Measurements from ENCODE around the gene SMIM1. TPM values are rescaled to one million over a fixed set of nuclear protein-coding genes. Genes with fewer than 3 reads are reported as not detected.

The SMIM1 gene
- total and polyA plus RNA-seq, 2 of the 4 experiments (the other 2 are of a cell fraction): 0.90 to 3.4 TPM

GRCh38 chr1:3811595-3811911, 39.0 kb downstream of the SMIM1 start:
- DNase-seq: no peak
- H3K4me1 ChIP-seq (ENCODE audit: control insufficient read depth, insufficient read depth, low read length): no peaks in the 10 kb centered on the region
- CTCF ChIA-PET: no interaction called here
- no CpG with 5 or more reads among the region's 2 CpGs for WGBS, 2 experiments (ENCODE audit: extremely low coverage in 2 of 2, insufficient read length in 1 of 2)
- H2BK20ac ChIP-seq (ENCODE audit: low read depth, low read length): no peak overlapping the region
- H3K14ac ChIP-seq (replicated peaks; ENCODE audit: low read depth, low read length): no peak overlapping the region
- H3K4me2 ChIP-seq (ENCODE audit: low read depth, low read length): no peak overlapping the region
- no TSS peak for BruUV-seq (replicated peaks)
- no peak overlapping the region for H2AK9ac ChIP-seq (replicated peaks; ENCODE audit: low read depth, low read length, poor library complexity)
- H3K36me3 ChIP-seq (ENCODE audit: control insufficient read depth, insufficient read depth, low read length): peaks cover 12% of the 10 kb centered on the region; the same call in 1 of the 2 replicates
- no peak overlapping the region for H3K4me3 ChIP-seq (ENCODE audit: insufficient read depth, low read depth, low read length)
- no peak overlapping the region for H3K4ac ChIP-seq (ENCODE audit: low read depth, low read length)
- no peak overlapping the region for H4K8ac ChIP-seq (ENCODE audit: low read depth in 2 of 2, low read length in 2 of 2)
- no peak overlapping the region for H3K18ac ChIP-seq (ENCODE audit: low read depth, low read length)
- H2BK15ac ChIP-seq (ENCODE audit: low read depth, low read length): no peak overlapping the region
- no peaks in the 10 kb centered on the region for H4K20me1 ChIP-seq (ENCODE audit: insufficient read depth, low read length)
- H3K9ac ChIP-seq (ENCODE audit: low read depth, low read length): no peak overlapping the region
- in situ Hi-C loops (cut with MboI; ENCODE audit: low sequenced_read_pairs): no loop called here
- no peaks in the 10 kb centered on the region for H3K79me1 ChIP-seq (ENCODE audit: low read depth in 1 of 2, low read length in 2 of 2)
- H3K27ac ChIP-seq (ENCODE audit: insufficient read depth, low read length): no peak overlapping the region
- no peaks in the 10 kb centered on the region for H3K9me1 ChIP-seq (ENCODE audit: insufficient read depth, low read length)
- H3K9me3 ChIP-seq (ENCODE audit: control insufficient read depth, insufficient read depth, low read length): no peaks in the 10 kb centered on the region
- peak overlapping the region; percentile 26 for H2AFZ ChIP-seq (replicated peaks; ENCODE audit: low read length, poor library complexity)
- no peak overlapping the region for H2BK5ac ChIP-seq (ENCODE audit: low read depth, low read length, poor library complexity, severe bottlenecking)
- H3K56ac ChIP-seq (ENCODE audit: extremely low read depth, insufficient read depth, low read length): no peak overlapping the region
- intact Hi-C loops (cut with micrococcal nuclease): no loop called here
- H4K91ac ChIP-seq (ENCODE audit: insufficient read depth, low read depth, low read length): no peak overlapping the region
- H2AK5ac ChIP-seq (ENCODE audit: low read depth, low read length): no peak overlapping the region
- no peak overlapping the region for H3K23ac ChIP-seq (ENCODE audit: low read depth, low read length)
- H3K27me3 ChIP-seq (ENCODE audit: control insufficient read depth, insufficient read depth, low read length): no peaks in the 10 kb centered on the region
- TF ChIP-seq CEBPB (IDR thresholded peaks at IDR 0.05; ENCODE audit: low read depth, low read length): no peak
- TF ChIP-seq BHLHE40 (IDR thresholded peaks at IDR 0.05; ENCODE audit: low read depth, low read length): no peak
- TF ChIP-seq MXI1 (IDR thresholded peaks at IDR 0.05; ENCODE audit: borderline replicate concordance, low read depth, low read length): no peak
- no peak for TF ChIP-seq POLR2A (IDR thresholded peaks at IDR 0.05; ENCODE audit: low read depth, low read length)
- no peak for TF ChIP-seq NFE2L2 (IDR thresholded peaks at IDR 0.05; ENCODE audit: low read depth, low read length)
- TF ChIP-seq, protein P1, sequence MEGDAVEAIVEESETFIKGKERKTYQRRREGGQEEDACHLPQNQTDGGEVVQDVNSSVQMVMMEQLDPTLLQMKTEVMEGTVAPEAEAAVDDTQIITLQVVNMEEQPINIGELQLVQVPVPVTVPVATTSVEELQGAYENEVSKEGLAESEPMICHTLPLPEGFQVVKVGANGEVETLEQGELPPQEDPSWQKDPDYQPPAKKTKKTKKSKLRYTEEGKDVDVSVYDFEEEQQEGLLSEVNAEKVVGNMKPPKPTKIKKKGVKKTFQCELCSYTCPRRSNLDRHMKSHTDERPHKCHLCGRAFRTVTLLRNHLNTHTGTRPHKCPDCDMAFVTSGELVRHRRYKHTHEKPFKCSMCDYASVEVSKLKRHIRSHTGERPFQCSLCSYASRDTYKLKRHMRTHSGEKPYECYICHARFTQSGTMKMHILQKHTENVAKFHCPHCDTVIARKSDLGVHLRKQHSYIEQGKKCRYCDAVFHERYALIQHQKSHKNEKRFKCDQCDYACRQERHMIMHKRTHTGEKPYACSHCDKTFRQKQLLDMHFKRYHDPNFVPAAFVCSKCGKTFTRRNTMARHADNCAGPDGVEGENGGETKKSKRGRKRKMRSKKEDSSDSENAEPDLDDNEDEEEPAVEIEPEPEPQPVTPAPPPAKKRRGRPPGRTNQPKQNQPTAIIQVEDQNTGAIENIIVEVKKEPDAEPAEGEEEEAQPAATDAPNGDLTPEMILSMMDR (conservative IDR thresholded peaks at IDR 0.05; ENCODE audit: low read depth, low read length): no peak
- TF ChIP-seq FOS (IDR thresholded peaks at IDR 0.05; ENCODE audit: low read depth, low read length): no peak
- no peak for TF ChIP-seq RAD21 (IDR thresholded peaks at IDR 0.05; ENCODE audit: low read length)
- TF ChIP-seq MAFK (IDR thresholded peaks at IDR 0.05; ENCODE audit: low read depth, low read length): no peak
- TF ChIP-seq RCOR1 (IDR thresholded peaks at IDR 0.05; ENCODE audit: insufficient replicate concordance, low read length): no peak
- TF ChIP-seq, protein P2, sequence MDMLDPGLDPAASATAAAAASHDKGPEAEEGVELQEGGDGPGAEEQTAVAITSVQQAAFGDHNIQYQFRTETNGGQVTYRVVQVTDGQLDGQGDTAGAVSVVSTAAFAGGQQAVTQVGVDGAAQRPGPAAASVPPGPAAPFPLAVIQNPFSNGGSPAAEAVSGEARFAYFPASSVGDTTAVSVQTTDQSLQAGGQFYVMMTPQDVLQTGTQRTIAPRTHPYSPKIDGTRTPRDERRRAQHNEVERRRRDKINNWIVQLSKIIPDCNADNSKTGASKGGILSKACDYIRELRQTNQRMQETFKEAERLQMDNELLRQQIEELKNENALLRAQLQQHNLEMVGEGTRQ (IDR thresholded peaks at IDR 0.05; ENCODE audit: low read depth, low read length): no peak
- TF ChIP-seq RFX5 (IDR thresholded peaks at IDR 0.05; ENCODE audit: low read depth, low read length): no peak
- TF ChIP-seq SMC3 (IDR thresholded peaks at IDR 0.05; ENCODE audit: low read depth, low read length): no peak
- TF ChIP-seq CHD1 (IDR thresholded peaks at IDR 0.05; ENCODE audit: low read depth, low read length): no peak
- H4K5ac ChIP-seq (ENCODE audit: low read depth, low read length): no peak overlapping the region
- dilution Hi-C loops (cut with HindIII; ENCODE audit: low sequenced_read_pairs, unreplicated experiment): no loop called here
- H2BK120ac ChIP-seq (ENCODE audit: low read depth, low read length): no peak overlapping the region
- POLR2A ChIA-PET (ENCODE audit: unreplicated experiment): no interaction called here
- no peak for ATAC-seq (ENCODE audit: low read depth)
